Endodermal cell (in vitro differentiated cells): Measurements from ENCODE around the gene SOD3. TPM values are rescaled to one million over a fixed set of nuclear protein-coding genes. Genes with fewer than 3 reads are reported as not detected.

ENCODE experiments used
- DNase-seq: peaks from one replicate; pipeline ENCODE4 v3.0.0-alpha.2; 2017
- H3K27ac ChIP-seq: 2 replicates; pipeline ENCODE4 v1.5.1; 2013; ENCODE audit warnings: mild to moderate bottlenecking, low read depth, low read length, moderate library complexity
- H3K27me3 ChIP-seq: 2 replicates; pipeline ENCODE4 v1.6.1; 2013; ENCODE audit warnings: mild to moderate bottlenecking, low read length, moderate library complexity; ENCODE audit not compliant: insufficient read depth, control insufficient read depth, poor library complexity, severe bottlenecking
- H3K36me3 ChIP-seq: 2 replicates; pipeline ENCODE4 v1.7.0; 2013; ENCODE audit warnings: mild to moderate bottlenecking, low read length, moderate library complexity; ENCODE audit not compliant: control insufficient read depth, insufficient read depth
- H3K4me1 ChIP-seq: one replicate; pipeline ENCODE4 v1.7.0; 2013; ENCODE audit warnings: low read length; ENCODE audit not compliant: control insufficient read depth, insufficient read depth
- H3K4me3 ChIP-seq: 2 replicates; pipeline ENCODE4 v1.5.1; 2013; ENCODE audit warnings: mild to moderate bottlenecking, low read length, moderate library complexity
- H3K9ac ChIP-seq: 2 replicates; pipeline ENCODE4 v1.6.1; 2013; ENCODE audit warnings: mild to moderate bottlenecking, low read length, moderate library complexity; ENCODE audit not compliant: poor library complexity, severe bottlenecking; ENCODE audit errors: extremely low read depth
- H3K9me3 ChIP-seq: 2 replicates; pipeline ENCODE4 v1.6.1; 2013; ENCODE audit warnings: mild to moderate bottlenecking, low read length, moderate library complexity; ENCODE audit not compliant: control insufficient read depth
- H3K27ac Mint-ChIP-seq: 2 replicates; pipeline ENCODE4 v1.8.0; 2020; ENCODE audit warnings: mixed read lengths
- H3K27me3 Mint-ChIP-seq: 2 replicates; pipeline ENCODE4 v1.8.0; 2021; ENCODE audit warnings: mild to moderate bottlenecking, mixed read lengths; ENCODE audit not compliant: insufficient read depth
- H3K36me3 Mint-ChIP-seq: 2 replicates; pipeline ENCODE4 v1.8.0; 2020; ENCODE audit warnings: low read depth, mixed read lengths
- H3K4me1 Mint-ChIP-seq: 2 replicates; pipeline ENCODE4 v1.8.0; 2020; ENCODE audit warnings: mixed read lengths
- H3K4me3 Mint-ChIP-seq: 2 replicates; pipeline ENCODE4 v1.8.0; 2020; ENCODE audit warnings: mild to moderate bottlenecking, moderate library complexity, mixed read lengths
- H3K9me3 Mint-ChIP-seq: 2 replicates; pipeline ENCODE4 v1.8.0; 2020; ENCODE audit warnings: mild to moderate bottlenecking, mixed read lengths
- WGBS, 2 experiments: methylation state at CpG; one replicate each; pipeline versions ENCODE4 v1.1.5 to v1.1.7; 2013; ENCODE audit warnings: missing lambda C conversion rate in 2 of 2, mixed read lengths in 1 of 2; ENCODE audit not compliant: insufficient coverage in 1 of 2, insufficient read length in 1 of 2; 5-methylcytosine and 5-hydroxymethylcytosine counted together
- total RNA-seq, 2 donors: library from RNA; stranded (reverse); fragmentation: NEBNext Ultra II Directional in 1 of 2; extraction: Animal tissue kit (Norgen Biotek cat#: 25700) in 1 of 2; gene quantifications; 2 replicates in 1 of 2; 3 replicates in 1 of 2; pipeline ENCODE4 v1.2.1, GENCODE V29; 2021
- TF ChIP-seq, protein P1 (sequence below): fragments of 200-600 bp; sonication (generic); conservative IDR thresholded peaks from 2 replicates; pipeline ENCODE4 v1.5.0; 2021; ENCODE audit warnings: antibody characterized with exemption, mild to moderate bottlenecking

The SOD3 gene
- total RNA-seq, 2 donors from 2014 or later: 5.7 to 8.7 TPM

DNA sequence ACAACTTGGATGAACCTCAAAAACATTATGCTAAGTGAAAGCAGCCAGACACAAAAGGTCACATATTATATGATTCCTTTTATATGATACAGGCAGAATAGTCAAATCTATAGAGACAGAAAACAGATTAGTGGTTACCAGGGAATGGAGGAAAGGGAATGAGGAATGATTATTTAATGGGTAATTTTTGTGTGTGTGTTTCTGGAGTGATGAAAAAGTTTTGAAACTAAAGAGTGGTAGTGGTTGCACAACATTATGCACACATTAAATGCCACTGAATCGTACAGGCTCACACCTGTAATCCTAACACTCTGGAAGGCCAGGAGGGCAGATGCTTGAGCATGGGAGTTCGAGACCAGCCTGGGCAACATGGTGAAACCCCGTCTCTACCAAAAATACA is 19.6 kb upstream of the SOD3 start:
- Histone ChIP-seq H3K36me3 (no peaks in the 10 kb centered on the region), H3K27ac (no peak overlapping the region), H3K27me3 (peaks cover 3% of the 10 kb centered on the region), H3K4me1 (peaks cover 6% of the 10 kb centered on the region), H3K4me3 (no peak overlapping the region), H3K9me3 (no peaks in the 10 kb centered on the region), H3K9ac (no peak overlapping the region)
- H3K36me3 Mint-ChIP-seq: no peaks in the 10 kb centered on the region
- peaks cover 23% of the 10 kb centered on the region for H3K4me1 Mint-ChIP-seq
- H3K27ac Mint-ChIP-seq: no peak overlapping the region
- no peak overlapping the region for H3K4me3 Mint-ChIP-seq
- TF ChIP-seq, protein P1, sequence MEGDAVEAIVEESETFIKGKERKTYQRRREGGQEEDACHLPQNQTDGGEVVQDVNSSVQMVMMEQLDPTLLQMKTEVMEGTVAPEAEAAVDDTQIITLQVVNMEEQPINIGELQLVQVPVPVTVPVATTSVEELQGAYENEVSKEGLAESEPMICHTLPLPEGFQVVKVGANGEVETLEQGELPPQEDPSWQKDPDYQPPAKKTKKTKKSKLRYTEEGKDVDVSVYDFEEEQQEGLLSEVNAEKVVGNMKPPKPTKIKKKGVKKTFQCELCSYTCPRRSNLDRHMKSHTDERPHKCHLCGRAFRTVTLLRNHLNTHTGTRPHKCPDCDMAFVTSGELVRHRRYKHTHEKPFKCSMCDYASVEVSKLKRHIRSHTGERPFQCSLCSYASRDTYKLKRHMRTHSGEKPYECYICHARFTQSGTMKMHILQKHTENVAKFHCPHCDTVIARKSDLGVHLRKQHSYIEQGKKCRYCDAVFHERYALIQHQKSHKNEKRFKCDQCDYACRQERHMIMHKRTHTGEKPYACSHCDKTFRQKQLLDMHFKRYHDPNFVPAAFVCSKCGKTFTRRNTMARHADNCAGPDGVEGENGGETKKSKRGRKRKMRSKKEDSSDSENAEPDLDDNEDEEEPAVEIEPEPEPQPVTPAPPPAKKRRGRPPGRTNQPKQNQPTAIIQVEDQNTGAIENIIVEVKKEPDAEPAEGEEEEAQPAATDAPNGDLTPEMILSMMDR: no peak
- peaks cover 6% of the 10 kb centered on the region for H3K9me3 Mint-ChIP-seq
- H3K27me3 Mint-ChIP-seq: peaks cover 52% of the 10 kb centered on the region
- no peak for DNase-seq
- WGBS, 2 experiments: 91% methylated on average over 3 of the region's 3 CpGs; no CpG with 5 or more reads in 1 of the 2 experiments

DNA sequence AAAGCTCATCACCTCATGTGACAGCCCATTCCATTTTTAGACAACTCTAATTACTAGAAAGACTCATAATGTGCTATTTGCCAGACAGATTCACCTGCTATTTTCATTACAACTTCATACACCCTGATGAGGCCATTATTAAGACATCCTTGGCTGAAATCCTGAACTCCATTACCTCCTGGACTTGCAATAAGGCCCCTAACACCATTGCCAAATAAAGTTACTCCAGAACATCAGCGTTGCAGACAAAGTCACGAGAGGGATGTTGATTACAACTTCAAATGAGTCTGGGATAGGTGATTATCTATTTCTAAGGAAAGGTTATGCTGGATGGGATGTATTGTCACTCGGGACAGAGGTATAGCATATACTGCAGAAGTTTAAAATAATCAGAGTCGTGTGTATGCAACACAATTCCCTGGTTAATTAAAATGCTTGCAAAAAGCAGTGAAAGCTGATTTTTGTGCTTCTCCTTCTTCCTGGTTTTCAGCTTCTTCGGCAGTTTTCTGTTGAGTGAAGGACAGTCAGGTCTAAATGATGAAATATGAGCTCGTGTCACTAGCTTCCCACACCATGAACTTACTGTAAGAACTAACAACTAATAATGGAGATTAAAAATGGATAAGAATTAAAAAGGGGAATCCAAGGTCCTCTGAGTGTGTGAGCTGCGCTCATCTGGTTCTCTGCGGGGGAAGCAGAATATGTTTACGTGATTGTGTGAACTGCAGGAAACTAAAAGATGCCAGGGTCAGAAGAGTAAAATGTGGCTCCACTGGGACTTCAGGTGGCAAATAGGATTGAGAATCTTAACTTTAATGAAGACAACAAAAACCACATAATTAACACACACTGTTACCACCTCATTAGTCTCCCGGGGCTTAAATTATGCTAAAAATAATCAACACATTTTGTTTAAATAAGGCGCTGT is 17.6 kb upstream of the SOD3 start:
- TF ChIP-seq, protein P1: no peak
- peaks cover 11% of the 10 kb centered on the region for H3K27me3 ChIP-seq
- H3K9ac ChIP-seq: no peak overlapping the region
- no peaks in the 10 kb centered on the region for H3K9me3 ChIP-seq
- no peak overlapping the region for H3K27ac ChIP-seq
- H3K27me3 Mint-ChIP-seq: peaks cover 64% of the 10 kb centered on the region
- no peak overlapping the region for H3K4me3 Mint-ChIP-seq
- no peak for DNase-seq
- 80 to 94% methylated on average over 7 to 11 of the region's 11 CpGs for WGBS, 2 experiments
- peaks cover 3% of the 10 kb centered on the region for H3K9me3 Mint-ChIP-seq
- H3K4me1 ChIP-seq: peaks cover 6% of the 10 kb centered on the region
- H3K27ac Mint-ChIP-seq: peak overlapping the region; percentile 27
- no peaks in the 10 kb centered on the region for H3K36me3 Mint-ChIP-seq
- H3K4me1 Mint-ChIP-seq: peaks cover 17% of the 10 kb centered on the region
- no peak overlapping the region for H3K4me3 ChIP-seq
- H3K36me3 ChIP-seq: no peaks in the 10 kb centered on the region

DNA sequence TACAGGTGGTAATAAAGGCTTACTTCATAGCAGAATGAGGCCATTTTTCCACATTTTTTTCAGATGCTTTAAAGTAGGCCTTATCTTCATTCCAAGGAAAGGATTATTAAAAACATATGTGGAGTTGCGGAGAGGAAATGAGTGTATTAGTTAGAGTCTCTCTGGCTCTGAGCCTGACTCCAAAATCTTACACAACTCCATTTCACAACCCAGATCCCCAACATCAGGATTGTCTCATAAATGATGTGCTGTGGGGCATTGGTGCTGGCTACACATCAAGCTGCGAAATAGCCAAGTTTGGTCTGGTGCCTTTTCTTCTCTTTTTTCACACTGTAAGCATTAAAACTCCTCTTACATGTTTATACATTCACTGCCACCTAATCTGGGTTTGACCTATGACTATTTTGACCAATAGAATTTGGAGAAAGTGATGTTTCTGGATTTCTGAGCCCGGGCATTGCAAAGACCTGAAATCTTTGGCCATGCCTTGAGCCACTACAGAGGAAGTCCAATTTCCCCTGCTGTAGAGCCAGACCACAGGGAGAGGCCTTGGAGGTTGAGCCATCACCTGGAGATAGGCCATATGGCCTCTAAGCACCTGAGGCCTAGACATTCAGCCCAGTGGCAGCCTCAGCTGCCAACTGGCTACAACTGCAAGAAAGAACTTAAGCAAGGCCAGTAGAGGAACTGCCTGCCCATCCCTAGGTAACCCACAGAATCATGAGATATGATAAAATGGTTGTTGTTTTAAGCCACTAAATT is 16.7 kb upstream of the SOD3 start:
- TF ChIP-seq, protein P1: no peak
- no peaks in the 10 kb centered on the region for H3K9me3 ChIP-seq
- Mint-ChIP-seq H3K36me3 (no peaks in the 10 kb centered on the region), H3K4me3 (no peak overlapping the region), H3K27ac (no peak overlapping the region), H3K9me3 (no peaks in the 10 kb centered on the region), H3K27me3 (peaks cover 70% of the 10 kb centered on the region), H3K4me1 (peaks cover 17% of the 10 kb centered on the region)
- H3K36me3 ChIP-seq: no peaks in the 10 kb centered on the region
- H3K27me3 ChIP-seq: peaks cover 11% of the 10 kb centered on the region
- H3K27ac ChIP-seq: no peak overlapping the region
- H3K4me3 ChIP-seq: no peak overlapping the region
- no peak for DNase-seq
- no peak overlapping the region for H3K9ac ChIP-seq
- H3K4me1 ChIP-seq: peaks cover 6% of the 10 kb centered on the region
- 42 to 48% methylated on average over 2 of the region's 3 CpGs for WGBS, 2 experiments
